ENCODE results near the gene FMNL2.
"Not testable (repeated sequence)": the region's sequence is repeated elsewhere in the genome, so short reads cannot be mapped to it uniquely, and the experiment has no call there.

FMNL2 gene

GRCh38 chr2:152499896-152500735, 165.1 kb downstream of the FMNL2 start:
- no peak for DNase-seq

GRCh38 chr2:152500772-152501171, 165.8 kb downstream of the FMNL2 start:
- DNase-seq, result no peak

GRCh38 chr2:152501666-152502065, 166.7 kb downstream of the FMNL2 start:
- DNase-seq, result no peak

- no peak for DNase-seq
These were observed 169.6 kb downstream of the FMNL2 start for GRCh38 chr2:152504618-152505017.

GRCh38 chr2:152505495-152505906, 170.5 kb downstream of the FMNL2 start:
- DNase-seq, result no peak

GRCh38 chr2:152506843-152507242, 171.9 kb downstream of the FMNL2 start:
- no peak for DNase-seq

GRCh38 chr2:152507907-152508306, 172.9 kb downstream of the FMNL2 start:
- DNase-seq, result no peak

GRCh38 chr2:152508446-152508845, 173.5 kb downstream of the FMNL2 start:
- DNase-seq, result no peak

- no peak for DNase-seq
These were observed 175.0 kb downstream of the FMNL2 start for GRCh38 chr2:152509772-152510491.

GRCh38 chr2:152510621-152511020, 175.6 kb downstream of the FMNL2 start:
- no peak for DNase-seq

- DNase-seq, result no peak
These were observed 177.0 kb downstream of the FMNL2 start for GRCh38 chr2:152511981-152512380.

- no peak for DNase-seq
These were observed 178.1 kb downstream of the FMNL2 start for GRCh38 chr2:152513029-152513428.

GRCh38 chr2:152513681-152514080, 178.7 kb downstream of the FMNL2 start:
- DNase-seq, result no peak

- DNase-seq, result no peak
These were observed 183.1 kb downstream of the FMNL2 start for GRCh38 chr2:152518034-152518433.

- DNase-seq, result no peak
These were observed 183.9 kb downstream of the FMNL2 start for GRCh38 chr2:152518641-152519580.

- no peak for DNase-seq
These were observed 184.6 kb downstream of the FMNL2 start for GRCh38 chr2:152519581-152519952.

- no peak for DNase-seq
These were observed 185.8 kb downstream of the FMNL2 start for GRCh38 chr2:152520759-152521158.

GRCh38 chr2:152522446-152522845, 187.5 kb downstream of the FMNL2 start:
- DNase-seq, result not testable (repeated sequence)

GRCh38 chr2:152523091-152523490, 188.1 kb downstream of the FMNL2 start:
- no peak for DNase-seq

- DNase-seq, result no peak
These were observed 190.4 kb downstream of the FMNL2 start for GRCh38 chr2:152525277-152525838.

GRCh38 chr2:152529420-152530115, 194.6 kb downstream of the FMNL2 start:
- DNase-seq, result no peak

GRCh38 chr2:152532241-152532640, 197.3 kb downstream of the FMNL2 start:
- DNase-seq, result no peak

All from NCI-H1930 (cell line).